ENCODE data around the gene NOTCH1.

NOTCH1 gene

DNA sequence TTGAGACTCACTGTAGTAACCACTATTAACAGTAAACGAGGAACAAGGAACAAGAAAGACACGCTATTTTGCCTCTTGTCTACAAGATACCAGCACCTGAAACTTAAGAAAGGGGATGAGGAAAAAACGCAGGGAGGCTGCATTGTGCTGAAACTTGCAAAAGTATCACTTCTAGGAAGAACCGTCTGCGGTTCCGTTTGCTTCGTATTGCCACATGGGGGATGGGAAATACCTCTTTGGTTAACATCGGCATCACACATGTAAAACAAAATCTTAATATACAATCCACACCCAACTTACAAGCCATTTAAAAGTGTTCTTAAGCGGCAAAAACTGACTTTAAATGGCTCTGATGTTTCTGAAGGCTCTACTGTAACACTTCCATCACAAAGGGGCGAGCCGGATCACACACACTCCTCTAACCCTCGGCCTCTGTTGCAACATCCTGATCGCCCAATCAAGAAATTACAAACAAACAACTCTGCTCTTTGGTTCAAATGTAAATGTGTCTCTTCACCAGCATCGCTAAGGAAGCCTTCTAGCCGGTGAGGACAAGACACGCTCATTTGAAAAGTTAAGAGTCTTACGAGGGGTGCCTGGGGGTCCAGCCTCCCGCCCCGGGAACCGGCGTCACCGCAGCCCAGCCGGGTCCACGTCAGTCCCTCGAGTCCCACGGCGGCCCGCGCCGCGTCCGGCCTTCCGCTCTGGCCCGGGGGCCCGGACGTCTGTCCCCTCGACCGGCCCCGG lies 63.6 kb downstream of the NOTCH1 start:
- DNase-seq = peak; percentile 48

- DNase-seq = no peak
These were observed 64.3 kb downstream of the NOTCH1 start for GRCh38 chr9:136481558-136481957.

DNA sequence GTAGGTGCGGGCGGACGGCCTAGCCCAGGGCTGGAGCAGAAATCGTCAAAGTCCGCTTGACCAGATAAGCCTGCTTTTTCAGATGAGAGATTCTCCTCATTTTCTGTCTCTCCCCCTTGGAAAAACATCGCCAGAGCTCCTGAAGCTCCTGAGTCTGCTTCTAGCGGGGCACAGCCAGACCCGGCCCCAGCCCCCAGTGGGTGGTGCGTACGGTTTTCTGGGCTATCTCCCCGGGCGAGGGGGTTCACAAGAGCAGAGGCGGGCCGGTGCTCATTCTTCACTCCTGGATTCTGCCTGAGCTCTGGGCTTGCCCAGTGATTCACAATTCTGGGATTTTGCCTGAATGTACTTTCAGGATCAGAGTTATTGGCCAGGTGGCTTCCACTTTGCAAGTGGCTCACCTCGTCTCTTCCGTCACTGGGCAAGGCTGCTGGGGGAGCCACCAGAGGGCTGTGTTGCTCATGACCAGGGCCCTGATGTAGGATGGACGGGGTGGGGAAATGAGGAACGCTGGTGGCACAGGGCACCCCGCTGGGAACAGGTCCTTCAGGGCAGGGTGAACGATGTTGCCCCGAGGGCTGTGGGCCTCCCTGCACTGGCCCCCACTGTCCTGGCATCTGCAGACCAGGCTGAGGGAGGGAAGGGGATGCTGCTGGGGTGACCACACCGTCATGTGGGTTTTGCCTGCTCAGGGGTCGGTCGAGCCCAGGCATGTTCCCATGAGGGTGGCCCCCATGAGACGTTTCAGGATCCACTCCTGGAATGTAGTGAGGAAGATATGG lies 69.3 kb downstream of the NOTCH1 start:
- DNase-seq = no peak

DNA sequence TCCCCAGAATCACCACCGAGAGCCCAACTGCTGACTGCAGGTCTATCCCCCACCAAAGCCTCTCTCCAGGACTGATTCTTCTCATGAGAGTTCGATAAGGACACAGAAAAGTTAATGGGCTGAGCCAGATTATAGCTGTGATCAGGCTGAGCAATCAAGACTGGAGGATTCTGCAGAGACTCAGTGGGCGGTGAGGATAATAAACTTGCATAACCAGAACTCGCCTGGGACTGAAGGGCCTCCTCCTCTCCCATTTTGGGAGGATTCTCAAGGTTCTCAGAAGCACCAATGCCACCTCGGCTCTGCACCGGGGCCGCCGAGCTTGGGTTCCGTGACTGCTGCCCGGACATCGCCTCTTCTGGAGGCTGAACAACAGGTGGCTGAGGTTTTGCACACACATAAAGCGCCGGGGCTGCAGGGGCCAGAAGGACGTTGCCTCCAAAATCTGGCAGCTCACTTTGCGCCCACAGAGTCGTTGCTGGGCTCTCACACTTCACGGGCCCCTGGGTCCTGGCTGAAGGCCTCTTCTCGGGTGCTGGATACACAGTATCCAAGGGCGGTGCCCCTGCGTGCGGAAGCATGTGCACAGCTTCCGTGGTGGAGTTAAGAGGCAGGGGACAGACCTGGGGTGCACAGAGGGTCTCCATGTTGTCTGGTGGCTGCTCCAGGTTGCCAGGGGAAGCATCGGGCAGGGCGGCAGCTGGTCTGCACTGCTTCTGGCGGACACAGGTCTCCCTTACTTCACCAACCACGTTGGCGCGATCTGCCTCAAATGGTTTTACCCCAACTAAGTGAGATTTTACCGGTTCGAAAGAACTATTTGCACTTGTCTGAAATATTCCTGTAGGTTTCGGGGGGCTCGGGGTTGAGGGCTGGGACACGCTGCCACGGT lies 70.6 kb downstream of the NOTCH1 start:
- no peak for DNase-seq

DNA sequence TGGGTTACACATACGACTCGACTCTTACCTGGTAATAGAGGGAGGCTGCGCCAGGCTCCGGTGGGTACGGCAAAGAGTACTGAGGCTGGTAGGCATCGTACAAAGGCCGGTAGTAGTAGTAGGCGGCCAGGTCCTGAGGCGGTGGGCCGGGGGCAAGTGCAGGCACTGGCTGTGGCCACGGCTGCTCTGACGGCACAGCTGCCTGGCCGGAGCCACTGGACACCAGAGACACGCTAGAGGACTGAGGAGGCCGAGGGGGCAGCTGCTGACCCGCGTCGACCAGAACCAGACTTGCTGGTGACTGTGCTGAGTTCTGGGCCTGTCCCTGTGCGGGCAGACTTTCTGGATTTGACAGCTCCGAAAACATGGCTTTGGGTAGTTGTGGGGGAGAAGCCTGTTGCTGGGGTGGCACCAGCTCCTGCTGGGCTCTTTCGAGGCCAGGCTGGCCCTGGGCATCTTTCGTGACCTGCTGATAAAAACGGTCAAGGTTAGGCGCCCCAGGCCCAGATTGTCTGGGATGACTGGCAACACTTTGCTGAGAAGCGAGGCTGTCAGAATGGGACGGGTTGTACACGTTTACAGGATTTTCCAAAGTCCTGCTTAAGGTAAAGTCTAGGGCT lies 71.7 kb downstream of the NOTCH1 start:
- no peak for DNase-seq

DNA sequence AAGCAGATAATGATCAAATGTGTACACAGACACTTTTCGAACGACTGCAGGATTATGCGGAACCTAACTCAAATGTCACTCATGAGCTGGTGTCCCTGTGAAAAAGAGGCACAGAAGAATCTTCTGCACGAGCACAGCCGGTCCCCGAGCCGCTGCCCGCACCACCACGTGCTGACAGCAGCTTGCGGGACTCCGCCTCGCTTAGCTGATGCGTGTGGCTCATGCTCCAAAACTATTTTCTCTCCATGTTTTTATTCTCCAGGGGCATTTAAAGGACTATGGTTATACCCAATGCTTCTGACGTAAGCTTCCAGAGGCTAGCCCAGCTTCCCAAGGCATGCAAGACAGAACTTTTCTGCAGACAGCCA lies 72.5 kb downstream of the NOTCH1 start:
- no peak for DNase-seq

DNA sequence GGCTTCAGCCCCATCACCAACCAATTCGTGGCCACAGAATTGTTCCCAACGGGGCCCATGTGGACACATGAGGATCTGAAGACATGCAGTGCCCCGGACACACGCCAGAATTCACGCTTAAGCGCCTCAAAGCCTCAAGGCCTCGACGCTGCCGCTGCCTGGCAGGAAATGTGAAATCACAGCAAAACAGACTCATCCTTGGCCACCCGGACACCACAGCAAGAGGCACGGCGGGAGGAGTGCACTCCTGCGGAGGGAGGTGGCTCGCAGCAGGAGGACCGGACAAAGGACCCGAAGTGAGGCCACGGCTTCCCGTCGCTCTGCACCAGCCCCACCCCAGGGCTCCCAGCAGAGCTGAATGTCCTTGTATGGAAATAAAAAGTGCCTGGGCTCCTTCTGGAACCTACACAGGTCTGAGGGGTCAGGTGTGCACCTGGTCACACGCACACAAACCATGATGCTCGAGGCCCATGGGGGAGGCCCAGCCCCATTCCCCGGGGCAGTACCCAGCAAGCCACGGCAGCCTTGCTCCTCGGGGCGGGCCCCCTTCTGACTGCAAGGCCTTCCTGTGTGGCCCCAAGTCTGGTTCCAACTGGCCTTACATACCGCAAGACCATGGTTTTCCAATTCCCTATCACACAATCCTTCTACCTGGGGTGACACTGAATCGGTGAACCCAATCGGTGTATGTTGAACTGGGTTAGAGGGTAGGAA lies 73.1 kb downstream of the NOTCH1 start:
- no peak for DNase-seq

GRCh38 chr9:136471802-136472487 lies 73.9 kb downstream of the NOTCH1 start:
- no peak for DNase-seq

DNA sequence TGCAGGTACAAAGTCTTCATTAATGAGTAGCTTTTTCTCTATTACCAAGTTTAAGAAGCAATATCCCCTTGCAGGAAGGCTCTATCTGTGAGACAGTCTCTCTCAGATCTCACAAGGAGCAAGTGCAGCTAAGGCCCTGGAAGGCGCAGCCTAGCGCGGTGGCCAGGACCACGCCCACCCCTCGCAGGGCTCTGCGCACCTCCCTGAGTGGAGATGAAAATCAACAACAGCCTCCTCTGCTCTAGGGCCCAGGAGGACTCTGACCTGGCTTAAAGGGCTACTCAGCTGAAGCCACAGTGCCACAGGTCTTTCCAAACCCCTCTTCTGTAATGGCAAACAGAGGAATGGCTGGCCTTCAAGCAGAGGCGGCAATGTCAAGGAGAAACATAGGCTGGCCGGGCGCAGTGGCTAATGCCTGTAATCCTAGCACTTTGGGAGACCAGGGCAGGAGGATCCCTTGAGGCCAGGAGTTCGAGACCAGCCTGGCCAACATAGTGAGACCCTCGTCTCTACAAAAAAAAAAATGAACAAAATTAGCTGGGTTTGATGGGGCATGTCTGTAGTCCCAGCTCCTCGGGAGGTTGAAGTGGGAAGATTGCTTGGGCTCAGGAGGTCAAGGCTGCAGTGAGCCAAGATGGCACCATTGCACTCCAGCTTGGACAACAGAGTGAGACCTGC lies 74.9 kb downstream of the NOTCH1 start:
- DNase-seq = no peak

- DNase-seq = no peak
These were observed 75.5 kb downstream of the NOTCH1 start for GRCh38 chr9:136470356-136470755.

- no peak for DNase-seq
These were observed 78.1 kb downstream of the NOTCH1 start for GRCh38 chr9:136467766-136468165.

DNA sequence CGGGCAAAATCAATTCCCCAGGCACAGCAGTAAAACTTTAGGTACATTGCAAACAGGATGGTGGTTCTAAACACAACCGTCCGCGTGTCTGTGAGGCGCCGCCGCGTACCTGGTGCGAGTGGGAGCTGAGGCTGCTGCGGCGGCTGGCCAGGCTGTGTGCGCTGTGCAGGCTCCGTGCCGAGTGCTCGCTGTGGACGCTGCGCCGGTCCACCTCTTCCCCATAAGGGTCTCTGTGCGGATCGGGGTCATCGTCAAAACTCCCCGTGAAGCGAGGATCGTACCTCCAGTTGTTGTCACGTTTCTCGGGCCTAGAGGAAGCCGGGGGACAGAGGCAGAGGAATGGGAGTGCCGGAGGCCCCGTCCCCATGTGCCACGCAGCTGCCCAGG lies 79.7 kb downstream of the NOTCH1 start:
- no peak for DNase-seq

DNA sequence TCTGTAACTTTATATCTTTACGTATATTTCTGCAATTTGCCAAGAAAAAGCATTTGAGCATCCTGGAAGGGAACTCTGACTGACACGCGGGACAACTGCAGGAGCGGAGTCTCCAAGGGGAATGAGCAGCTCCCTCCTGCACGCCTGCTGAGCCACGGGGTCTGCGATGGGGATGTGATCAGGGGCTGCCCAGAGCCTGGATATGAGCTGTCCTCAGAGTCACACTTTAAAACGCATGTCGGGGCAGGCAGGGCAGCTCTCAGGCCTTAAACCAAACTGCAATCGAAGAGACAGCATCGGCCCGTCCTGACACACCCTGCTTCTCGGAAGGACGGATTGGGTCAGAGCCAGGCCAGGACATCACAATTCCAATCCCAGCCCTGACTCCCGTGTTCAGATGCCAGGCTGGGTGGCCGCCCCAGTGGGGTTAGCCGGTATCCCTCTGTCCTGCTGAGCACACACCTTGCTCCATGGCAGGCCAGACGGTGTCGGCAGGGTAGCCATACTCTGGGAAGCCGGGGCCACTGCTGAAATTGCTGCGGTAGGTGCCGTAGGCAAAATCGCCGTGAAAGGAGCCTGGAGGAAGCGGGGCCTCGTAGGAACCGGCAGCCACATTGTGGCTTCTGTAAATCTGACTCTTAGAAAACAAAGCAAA lies 80.2 kb downstream of the NOTCH1 start:
- no peak for DNase-seq

DNA sequence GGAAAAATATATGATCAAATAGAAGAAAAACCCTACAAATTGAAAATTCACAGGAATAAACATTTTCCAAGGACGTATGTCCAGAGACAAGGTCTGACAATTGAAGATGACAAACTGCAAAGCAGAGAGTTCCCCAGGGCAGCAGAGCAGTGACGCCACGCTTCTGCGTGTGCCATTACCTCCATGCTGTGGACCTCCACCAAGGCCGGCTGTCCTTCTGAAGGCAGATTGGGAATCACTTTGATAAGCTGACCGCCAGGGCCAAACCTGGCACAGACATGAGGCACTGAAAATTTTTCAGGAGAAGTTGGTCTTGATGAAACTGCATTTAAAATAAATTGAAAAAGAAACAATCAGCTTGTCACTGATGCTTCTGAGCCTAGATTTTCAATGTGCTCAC lies 81.6 kb downstream of the NOTCH1 start:
- DNase-seq = no peak

DNA sequence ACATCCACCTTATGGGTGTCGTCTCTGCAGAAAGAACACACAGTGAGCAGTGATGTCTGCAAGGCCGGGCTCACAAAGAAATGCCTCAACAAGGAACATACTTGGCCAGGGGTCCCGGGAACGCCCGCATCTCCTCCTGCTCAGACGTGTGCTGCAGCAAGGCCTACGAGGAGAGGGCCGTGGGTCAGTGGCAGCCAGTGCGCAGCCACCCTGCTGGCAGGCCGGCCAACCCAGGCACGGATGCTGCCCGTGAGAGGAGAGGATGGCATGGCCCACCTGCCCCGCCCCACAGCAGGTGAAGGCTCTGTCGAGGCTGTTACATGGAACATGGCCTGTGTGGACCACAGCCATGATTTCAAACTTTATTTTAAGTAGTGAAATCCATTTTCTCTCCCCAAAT lies 82.3 kb downstream of the NOTCH1 start:
- DNase-seq = no peak

DNA sequence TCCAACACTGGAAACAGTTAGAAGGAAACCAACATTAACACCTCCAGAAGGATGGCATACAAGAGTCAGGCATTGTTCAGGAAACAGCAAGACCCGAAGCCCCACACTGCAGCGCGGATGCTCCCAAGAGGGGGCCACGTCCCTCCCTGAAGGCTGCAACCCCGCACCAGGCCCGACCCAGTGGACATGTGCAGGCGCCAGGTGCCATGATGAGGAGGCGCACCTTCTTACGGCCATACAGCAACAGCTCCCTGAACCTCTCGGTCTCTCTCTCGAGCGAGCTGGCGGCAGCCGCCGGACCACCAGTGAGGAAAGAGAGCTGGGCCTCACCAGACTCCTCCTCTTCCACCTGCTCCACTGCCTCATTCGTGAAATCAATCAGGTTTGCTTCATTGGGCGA lies 83.2 kb downstream of the NOTCH1 start:
- no peak for DNase-seq

GRCh38 chr9:136460772-136461325 lies 85.0 kb downstream of the NOTCH1 start:
- DNase-seq = no peak

DNA sequence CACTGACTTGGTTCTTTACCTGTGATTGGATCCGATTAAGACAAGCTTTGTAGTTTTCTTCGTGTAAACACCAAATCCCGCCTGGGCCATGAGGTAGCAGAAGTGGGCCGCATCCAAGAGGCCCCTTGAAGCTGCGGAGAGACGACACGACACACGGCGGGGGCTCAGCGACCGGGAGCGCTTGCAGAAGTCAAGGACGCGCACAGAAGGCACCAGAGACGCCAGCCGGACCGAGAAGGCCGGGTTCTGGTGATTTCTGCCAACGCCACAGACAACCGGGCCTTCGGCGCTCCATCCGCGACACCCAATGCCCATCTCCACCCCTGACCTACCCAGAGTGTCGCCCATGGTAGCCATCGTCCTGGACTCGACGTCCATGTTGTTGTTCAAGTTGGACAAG lies 86.4 kb downstream of the NOTCH1 start:
- no peak for DNase-seq

DNA sequence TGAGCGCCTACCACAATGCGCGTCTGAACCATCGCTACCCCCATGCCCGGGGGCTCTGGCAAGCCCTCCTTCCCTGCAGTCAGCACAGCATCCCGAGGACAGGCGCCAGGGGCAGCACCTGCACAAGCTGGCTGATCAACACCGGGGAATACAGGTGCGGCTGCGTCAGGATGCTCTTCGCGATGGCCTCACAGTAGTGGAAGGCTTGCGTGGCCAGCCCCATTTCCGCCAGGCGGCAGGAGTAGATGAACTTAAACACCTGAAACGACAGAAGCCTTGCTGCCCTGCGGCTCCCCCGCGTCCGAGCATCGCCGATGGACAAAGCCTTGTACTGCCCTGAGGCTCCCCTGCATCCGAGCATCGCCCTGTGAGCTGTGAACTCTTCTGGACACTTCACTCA lies 88.5 kb downstream of the NOTCH1 start:
- no peak for DNase-seq

- DNase-seq = no peak
These were observed 89.6 kb downstream of the NOTCH1 start for GRCh38 chr9:136456258-136456657.
